HG03558 (cell line): ENCODE results near the gene UFD1.

ENCODE experiments used
- ATAC-seq: cut with Tn5 transposase; IDR thresholded peaks from one replicate; pipeline ENCODE4 v1.9.1; 2021; ENCODE audit warnings: moderate number of reproducible peaks; ENCODE audit not compliant: unreplicated experiment; ENCODE audit errors: extremely low read depth

UFD1 gene, protein sequence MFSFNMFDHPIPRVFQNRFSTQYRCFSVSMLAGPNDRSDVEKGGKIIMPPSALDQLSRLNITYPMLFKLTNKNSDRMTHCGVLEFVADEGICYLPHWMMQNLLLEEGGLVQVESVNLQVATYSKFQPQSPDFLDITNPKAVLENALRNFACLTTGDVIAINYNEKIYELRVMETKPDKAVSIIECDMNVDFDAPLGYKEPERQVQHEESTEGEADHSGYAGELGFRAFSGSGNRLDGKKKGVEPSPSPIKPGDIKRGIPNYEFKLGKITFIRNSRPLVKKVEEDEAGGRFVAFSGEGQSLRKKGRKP

GRCh38 chr22:19478901-19479354 lies at the start of gene UFD1:
UFD1 (minus strand) TSS chr22:19479193; CDS start chr22:19479085, 108 bp downstream.
- no peak for ATAC-seq

GRCh38 chr22:19527861-19528417 lies 48.9 kb upstream of the UFD1 start:
- ATAC-seq: no peak

DNA sequence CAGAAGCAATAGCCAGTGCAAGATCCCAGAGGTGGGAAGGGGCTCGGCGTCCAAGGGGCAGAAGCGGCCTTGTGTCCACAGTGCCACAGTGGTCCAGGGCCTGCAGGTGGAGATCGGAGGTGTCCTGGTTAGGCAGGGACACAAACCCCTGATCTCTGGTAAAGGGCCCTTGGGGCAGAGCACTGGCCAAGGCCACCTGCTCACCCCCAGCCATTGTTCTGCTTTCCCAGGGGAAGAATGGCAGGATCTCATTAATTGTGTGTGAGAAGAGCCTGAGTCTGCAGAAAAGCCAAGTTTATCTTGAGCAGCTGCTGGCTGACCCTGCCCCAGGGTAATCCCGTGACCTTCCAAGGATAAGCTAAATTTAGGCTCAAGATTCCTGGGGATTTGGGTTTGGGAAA lies 48.3 kb upstream of the UFD1 start:
- ATAC-seq: no peak

- no peak for ATAC-seq
Measured at GRCh38 chr22:19526702-19527111, 47.7 kb upstream of the UFD1 start.

DNA sequence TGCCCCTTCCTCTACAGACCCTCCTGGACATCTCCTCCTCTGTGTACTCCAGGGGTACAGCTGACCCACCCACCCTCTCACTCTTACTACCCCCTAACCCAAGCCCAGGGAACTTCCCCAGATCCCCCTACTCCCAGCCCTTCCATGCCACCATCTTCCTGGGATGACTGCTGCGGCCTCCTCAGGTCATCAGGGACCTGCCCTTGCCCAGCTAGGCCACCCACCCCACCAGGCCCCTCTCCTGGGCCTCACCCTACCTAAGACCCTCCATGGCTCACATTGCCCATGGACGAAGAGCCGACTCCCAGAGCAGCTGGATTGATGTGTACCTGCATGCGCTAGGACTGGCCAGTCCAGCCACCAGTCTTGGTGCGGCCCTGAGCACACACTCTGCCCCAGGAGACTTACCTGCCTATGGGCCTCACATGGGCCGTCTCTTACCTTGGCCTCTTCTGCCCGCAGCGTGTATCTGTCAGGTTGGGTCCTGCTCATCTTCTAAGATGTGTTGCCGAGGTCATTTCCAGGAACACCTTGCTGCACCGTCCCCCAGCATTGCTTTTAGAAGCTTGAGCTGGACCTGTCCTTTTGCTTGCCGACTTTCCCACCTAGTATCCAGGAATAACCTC lies 47.2 kb upstream of the UFD1 start:
- ATAC-seq: no peak

DNA sequence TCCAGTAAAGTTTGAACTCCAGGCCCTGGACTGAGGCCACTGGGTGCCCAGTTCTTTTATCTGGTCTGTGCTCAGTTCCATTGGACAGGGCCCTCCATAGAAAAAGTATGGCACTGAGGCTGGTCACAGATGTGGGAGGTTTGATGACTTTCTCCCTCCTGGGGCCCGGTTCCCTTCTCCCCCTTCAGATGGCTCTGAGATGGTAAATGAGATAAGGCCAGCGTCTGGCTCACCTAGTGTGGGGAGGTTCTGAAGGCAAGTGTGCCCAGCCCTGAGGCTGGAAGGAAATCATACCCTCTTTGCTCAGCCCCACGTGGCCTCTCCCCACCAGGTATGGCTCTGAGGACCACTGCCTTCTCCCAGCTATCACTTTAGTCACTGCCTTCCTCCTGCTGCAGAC lies 46.7 kb upstream of the UFD1 start:
- no peak for ATAC-seq

DNA sequence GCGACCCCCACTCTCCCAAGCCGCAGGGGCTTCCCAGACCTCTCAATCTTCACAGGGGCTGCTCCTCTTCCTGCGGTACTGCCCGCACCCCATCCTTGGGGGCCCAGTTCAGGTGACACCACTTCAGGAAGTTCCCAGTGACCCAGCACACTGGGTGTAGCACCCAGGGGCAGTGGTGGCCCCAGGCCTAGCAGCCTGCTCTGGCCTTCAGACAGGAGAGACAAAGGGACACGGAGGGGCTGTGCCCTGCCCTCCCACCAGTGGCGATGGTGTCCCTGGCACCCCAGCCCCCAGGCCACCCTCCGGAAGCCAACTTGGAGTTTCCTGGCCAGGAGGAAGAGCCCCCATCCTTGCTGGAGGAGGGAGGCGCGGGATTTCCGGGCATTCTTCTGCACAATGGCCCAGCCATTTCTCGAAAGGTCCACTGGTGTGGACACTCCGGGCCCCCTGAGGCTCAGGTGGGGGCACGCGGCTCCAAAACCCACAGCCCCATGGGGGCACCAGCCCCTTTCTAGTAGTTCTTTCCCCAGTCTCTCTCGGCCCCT lies 46.2 kb upstream of the UFD1 start:
- no peak for ATAC-seq

DNA sequence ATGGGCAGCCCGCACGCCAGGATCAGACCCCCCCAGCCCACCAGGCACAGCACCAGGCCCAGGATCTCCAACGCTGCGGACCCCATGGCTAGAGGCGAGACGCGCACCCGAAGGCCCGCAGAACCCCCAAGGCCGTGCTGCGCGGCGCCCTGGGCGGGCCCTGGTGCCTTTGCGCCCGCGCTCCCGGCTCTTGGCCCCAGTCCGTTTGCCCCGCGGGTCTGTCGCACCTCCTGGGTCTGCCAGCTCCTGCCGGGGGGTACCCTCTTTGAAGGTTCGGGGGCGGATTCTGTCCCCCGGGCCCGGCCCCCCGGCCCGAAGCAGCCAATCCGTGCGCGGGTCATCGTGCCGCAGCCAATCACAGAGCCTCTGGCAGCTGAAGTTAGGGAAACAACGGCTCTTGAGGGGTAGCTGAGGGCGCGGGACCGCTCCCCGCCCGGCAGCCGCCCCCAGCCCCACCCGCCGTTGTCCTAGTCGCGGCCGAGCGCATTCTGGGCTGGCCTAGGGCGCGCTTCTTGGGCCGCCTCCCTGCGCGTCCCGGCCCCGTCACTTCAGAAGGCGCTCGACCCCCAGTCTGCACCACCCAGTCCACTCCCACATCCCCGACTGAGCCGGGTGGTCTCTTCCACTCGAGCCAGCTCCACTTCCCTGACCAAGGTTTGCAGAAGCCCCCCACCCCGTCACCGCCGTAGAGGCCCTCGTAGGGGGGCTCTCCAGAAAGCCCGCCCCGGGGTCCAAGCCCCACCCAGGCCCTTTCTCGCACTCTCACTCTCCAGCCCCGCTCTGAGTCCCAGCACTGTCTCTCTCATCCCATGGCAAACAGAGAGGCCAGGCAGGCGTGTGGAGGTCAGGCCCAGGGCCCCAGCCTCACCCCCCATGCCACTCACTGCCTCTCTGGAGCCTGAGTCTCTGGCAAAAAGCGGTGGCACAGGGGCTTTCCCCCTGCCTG lies 45.5 kb upstream of the UFD1 start, which contains the start of gene CLDN5:
Gene CLDN5 (minus strand): TSS at position 241 of the 946 bp plus-strand sequence. CDS start 155 bp downstream, at position 86.
- no peak for ATAC-seq

DNA sequence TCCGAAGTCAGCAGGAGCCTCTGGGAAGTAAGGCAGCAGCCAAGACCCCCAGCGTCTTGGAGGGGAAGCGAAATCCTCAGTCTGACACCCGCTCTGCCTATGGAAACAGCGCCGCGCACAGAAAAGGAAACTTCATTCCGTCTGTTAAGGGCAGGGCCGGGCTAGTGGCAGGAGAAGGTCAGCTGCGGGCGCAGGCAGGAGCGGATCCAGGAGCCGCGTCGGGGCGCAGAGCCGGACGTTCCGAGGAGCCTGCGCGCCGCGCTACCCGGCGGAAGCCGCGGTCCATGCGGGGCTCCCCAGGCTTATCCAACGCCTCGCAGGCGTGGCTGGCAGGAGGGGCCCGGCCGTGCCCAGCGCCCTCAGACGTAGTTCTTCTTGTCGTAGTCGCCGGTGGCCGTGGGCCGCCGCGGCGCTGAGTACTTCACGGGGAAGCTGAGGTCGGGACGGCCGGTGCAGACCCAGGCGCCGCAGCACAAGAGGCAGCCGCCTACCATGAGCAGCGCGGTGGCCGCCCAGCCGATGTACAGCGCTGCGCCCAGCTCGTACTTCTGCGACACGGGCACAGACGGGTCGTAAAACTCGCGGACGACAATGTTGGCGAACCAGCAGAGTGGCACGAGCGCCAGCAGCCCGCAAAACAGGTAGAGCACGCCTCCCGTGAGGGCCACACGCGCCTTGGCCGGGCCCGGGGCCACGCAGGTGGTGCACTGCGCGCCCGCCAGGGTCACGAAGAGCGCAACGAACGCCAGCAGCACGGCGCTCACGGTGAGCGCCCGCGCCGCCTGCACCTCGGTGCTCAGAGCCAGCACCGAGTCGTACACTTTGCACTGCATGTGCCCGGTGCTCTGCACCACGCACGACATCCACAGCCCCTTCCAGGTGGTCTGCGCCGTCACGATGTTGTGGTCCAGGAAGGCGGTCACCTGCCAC lies 44.5 kb upstream of the UFD1 start:
- no peak for ATAC-seq

DNA sequence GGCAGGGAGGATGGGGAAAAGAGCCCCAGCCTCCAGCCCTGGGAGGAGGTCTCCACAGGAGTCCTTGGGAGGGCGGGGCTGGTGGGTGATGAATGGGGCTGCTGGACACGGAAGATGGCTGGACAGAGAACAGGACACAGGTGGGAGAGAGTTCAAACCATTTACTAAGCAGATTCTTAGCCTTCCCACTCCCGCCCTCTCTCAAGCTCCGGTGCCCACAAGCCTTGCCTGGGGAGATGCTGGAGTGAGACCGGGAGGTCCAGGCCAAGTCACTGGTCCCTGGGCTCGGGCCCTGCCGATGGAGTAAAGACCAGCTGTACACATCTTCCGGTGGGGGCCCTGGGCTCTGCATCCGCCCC lies 43.9 kb upstream of the UFD1 start:
- ATAC-seq: no peak

- ATAC-seq: no peak
Measured at GRCh38 chr22:19522190-19522880, 43.3 kb upstream of the UFD1 start.

DNA sequence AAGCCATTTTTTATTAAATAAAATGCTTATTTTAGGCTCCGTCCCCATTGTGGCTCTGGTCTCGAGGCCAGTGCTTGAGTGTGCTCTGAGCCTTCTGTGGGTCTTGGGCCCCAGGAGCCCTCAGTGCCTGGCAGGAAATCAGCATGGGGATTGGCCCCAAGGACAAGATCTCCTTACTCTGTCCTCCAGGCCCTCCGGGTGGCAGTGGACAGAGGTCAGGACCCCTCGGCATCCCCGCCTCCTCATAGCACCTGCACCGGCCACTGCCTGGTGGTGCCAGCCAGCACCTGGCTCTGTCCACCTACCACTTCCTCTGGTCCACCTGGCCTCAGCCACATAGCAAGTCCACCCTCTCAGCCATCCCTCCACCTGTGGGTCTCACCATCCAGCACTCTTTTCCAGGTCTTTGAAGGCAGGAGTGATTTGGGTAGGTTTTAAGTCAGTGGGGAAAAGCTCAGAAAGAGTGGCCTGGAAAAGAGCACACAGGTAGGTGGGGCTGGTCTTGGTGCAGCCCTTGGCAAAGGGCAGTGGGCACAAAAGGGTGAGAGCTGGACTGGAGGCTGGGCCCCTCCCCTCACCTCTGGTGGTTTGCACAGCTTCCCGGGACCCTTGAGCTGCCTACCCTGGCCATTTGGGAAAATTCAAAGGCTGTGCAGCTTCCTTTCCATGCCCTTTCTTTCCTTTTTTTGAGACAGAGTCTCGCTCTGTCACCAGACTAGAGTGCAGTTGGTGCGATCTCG lies 41.7 kb upstream of the UFD1 start:
- ATAC-seq: no peak

- ATAC-seq: no peak
Measured at GRCh38 chr22:19520007-19520406, 41.0 kb upstream of the UFD1 start.

- no peak for ATAC-seq
Measured at GRCh38 chr22:19519041-19519926, 40.3 kb upstream of the UFD1 start.

DNA sequence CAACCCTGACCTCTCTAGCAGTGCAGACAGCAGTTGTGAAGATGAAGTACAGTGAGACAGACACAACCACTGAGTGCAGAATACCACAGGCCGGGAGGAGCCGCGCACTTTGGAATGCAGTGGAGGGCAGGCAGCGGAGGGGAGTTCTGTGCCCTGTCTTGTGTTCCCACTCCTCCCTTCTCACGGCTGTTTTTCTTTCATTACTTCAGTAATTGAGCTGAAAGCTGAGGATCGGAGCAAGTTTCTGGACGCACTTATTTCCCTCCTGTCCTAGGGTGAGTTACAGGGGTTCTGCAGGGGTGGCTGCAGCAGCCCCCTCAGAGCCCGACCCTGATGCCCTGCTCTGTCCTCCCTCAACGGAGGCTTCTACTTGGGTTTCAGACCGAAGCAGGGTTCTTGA lies 39.6 kb upstream of the UFD1 start:
- no peak for ATAC-seq

DNA sequence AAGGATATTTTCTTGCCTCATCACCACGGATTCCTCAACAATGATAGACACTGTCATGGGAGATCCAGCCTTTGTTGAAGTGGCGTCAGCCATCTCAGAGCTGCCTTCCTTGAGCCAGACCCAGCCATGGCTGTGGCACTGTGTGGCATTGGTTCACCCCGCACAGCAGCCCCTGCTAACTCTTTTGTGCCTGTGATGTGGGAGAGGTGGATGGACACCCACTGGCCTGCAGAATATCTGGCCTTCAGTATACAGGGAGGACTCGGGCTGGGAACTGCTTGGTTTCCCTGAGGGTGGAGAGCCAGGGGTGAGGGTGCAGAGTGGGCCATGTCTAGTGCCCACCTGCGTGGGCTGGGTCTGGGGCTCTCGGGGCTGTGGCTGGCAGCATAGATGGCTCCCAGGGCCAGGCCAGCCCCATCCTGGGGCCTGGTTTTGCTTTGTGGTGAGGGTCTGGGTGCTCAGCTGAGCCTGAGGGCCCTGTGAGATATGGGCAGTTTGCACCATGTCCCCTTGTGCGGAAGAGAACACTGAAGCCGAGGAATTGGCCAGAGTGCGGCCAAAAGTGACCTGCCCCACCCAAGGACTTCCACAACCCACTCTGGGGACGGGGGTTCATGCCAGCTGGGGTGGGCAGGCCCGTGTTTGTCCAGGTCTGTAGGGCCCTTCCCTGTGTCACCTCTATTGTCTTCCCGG lies 39.1 kb upstream of the UFD1 start:
- ATAC-seq: no peak

GRCh38 chr22:19517171-19517500 lies 38.1 kb upstream of the UFD1 start:
- no peak for ATAC-seq
